Measurements from ENCODE around the gene MEF2B.
A peak's percentile ranks its signal among the peaks of the same experiment; 100 is the strongest.
"Not testable (repeated sequence)": the region's sequence is repeated elsewhere in the genome, so short reads cannot be mapped to it uniquely, and the experiment has no call there.

MEF2B gene

GRCh38 chr19:19102566-19102965 is 67.5 kb downstream of the MEF2B start:
- H3K36me3 ChIP-seq (ENCODE audit: control insufficient read depth in 2 of 2, insufficient read depth in 1 of 2, low read length in 2 of 2); POLR2A ChIA-PET; H3K27ac ChIP-seq (ENCODE audit: extremely low read depth, low read depth, low read length); H3K4me3 ChIP-seq (ENCODE audit: low read depth, low read length); H3K9me3 ChIP-seq (ENCODE audit: control insufficient read depth, insufficient read depth, low read depth, low read length); H3K4me1 ChIP-seq (ENCODE audit: control insufficient read depth, insufficient read depth, low read length); CTCF ChIA-PET: not testable (repeated sequence)
- TF ChIP-seq ZNF510 (tag by site-specific recombination; IDR thresholded peaks at IDR 0.05; ENCODE audit: insufficient replicate concordance): peak; percentile 47
- peak; percentile 67 for TF ChIP-seq ZNF555 (tag by site-specific recombination; conservative IDR thresholded peaks at IDR 0.05)
- TF ChIP-seq ZNF354C (tag by site-specific recombination; IDR thresholded peaks at IDR 0.05; ENCODE audit: borderline replicate concordance, low read depth): 0 out of 2 replicates have a peak, but pooled peaks have one; percentile 26
- TF ChIP-seq, protein P1, sequence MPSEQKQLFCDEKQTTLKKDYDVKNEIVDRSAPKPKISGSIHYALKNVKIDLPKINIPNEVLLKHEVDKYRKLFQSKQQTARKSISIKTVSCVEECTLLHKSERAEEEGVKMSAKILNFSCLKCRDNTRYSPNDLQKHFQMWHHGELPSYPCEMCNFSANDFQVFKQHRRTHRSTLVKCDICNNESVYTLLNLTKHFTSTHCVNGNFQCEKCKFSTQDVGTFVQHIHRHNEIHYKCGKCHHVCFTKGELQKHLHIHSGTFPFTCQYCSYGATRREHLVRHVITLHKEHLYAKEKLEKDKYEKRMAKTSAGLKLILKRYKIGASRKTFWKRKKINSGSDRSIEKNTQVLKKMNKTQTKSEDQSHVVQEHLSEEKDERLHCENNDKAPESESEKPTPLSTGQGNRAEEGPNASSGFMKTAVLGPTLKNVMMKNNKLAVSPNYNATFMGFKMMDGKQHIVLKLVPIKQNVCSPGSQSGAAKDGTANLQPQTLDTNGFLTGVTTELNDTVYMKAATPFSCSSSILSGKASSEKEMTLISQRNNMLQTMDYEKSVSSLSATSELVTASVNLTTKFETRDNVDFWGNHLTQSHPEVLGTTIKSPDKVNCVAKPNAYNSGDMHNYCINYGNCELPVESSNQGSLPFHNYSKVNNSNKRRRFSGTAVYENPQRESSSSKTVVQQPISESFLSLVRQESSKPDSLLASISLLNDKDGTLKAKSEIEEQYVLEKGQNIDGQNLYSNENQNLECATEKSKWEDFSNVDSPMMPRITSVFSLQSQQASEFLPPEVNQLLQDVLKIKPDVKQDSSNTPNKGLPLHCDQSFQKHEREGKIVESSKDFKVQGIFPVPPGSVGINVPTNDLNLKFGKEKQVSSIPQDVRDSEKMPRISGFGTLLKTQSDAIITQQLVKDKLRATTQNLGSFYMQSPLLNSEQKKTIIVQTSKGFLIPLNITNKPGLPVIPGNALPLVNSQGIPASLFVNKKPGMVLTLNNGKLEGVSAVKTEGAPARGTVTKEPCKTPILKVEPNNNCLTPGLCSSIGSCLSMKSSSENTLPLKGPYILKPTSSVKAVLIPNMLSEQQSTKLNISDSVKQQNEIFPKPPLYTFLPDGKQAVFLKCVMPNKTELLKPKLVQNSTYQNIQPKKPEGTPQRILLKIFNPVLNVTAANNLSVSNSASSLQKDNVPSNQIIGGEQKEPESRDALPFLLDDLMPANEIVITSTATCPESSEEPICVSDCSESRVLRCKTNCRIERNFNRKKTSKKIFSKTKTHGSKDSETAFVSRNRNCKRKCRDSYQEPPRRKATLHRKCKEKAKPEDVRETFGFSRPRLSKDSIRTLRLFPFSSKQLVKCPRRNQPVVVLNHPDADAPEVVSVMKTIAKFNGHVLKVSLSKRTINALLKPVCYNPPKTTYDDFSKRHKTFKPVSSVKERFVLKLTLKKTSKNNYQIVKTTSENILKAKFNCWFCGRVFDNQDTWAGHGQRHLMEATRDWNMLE (tag by site-specific recombination; conservative IDR thresholded peaks at IDR 0.05; ENCODE audit: low read depth): peak; percentile 89
- TF ChIP-seq ZNF292 (tag by site-specific recombination; IDR thresholded peaks at IDR 0.05; ENCODE audit: borderline replicate concordance, low read depth): peak; percentile 54; the same call in 1 of the 2 replicates
- TF ChIP-seq ZXDB (tag by site-specific recombination; IDR thresholded peaks at IDR 0.05): 0 out of 2 replicates have a peak, but pooled peaks have one; percentile 27
- peak; percentile 43; the same call in 1 of the 2 replicates for TF ChIP-seq KLF7 (tag by site-specific recombination; IDR thresholded peaks at IDR 0.05; ENCODE audit: borderline replicate concordance)
- 0 out of 2 replicates have a peak, but pooled peaks have one; percentile 65 for TF ChIP-seq ZNF266 (tag by site-specific recombination; IDR thresholded peaks at IDR 0.05; ENCODE audit: low read depth)
- TF ChIP-seq ZNF140 (tag by site-specific recombination; IDR thresholded peaks at IDR 0.05): peak; percentile 50; the same call in 1 of the 2 replicates
- TF ChIP-seq ZNF623 (tag by site-specific recombination; IDR thresholded peaks at IDR 0.05): peak; percentile 70
- TF ChIP-seq ZNF664 (tag by site-specific recombination; IDR thresholded peaks at IDR 0.05): 0 out of 2 replicates have a peak, but pooled peaks have one; percentile 18
- TF ChIP-seq REST (tag by site-specific recombination; IDR thresholded peaks at IDR 0.05): peak; percentile 53; the same call in 1 of the 2 replicates
- TF ChIP-seq ZNF560 (tag by site-specific recombination; IDR thresholded peaks at IDR 0.05; ENCODE audit: borderline replicate concordance): peak; percentile 46; the same call in 1 of the 2 replicates
- peak; percentile 72 for TF ChIP-seq ZBTB8A (tag by site-specific recombination; IDR thresholded peaks at IDR 0.05)
- TF ChIP-seq ZNF394 (tag by site-specific recombination; IDR thresholded peaks at IDR 0.05; ENCODE audit: borderline replicate concordance): peak; percentile 94
- peak; percentile 47 for TF ChIP-seq ZNF529 (tag by site-specific recombination; IDR thresholded peaks at IDR 0.05; ENCODE audit: insufficient replicate concordance)
- peak; percentile 22; the same call in 1 of the 2 replicates for TF ChIP-seq ZNF433 (tag by site-specific recombination; IDR thresholded peaks at IDR 0.05; ENCODE audit: low read depth)
- TF ChIP-seq ZNF654 (tag by site-specific recombination; IDR thresholded peaks at IDR 0.05; ENCODE audit: low read depth): peak; percentile 25; the same call in 1 of the 2 replicates
- TF ChIP-seq, protein P2, sequence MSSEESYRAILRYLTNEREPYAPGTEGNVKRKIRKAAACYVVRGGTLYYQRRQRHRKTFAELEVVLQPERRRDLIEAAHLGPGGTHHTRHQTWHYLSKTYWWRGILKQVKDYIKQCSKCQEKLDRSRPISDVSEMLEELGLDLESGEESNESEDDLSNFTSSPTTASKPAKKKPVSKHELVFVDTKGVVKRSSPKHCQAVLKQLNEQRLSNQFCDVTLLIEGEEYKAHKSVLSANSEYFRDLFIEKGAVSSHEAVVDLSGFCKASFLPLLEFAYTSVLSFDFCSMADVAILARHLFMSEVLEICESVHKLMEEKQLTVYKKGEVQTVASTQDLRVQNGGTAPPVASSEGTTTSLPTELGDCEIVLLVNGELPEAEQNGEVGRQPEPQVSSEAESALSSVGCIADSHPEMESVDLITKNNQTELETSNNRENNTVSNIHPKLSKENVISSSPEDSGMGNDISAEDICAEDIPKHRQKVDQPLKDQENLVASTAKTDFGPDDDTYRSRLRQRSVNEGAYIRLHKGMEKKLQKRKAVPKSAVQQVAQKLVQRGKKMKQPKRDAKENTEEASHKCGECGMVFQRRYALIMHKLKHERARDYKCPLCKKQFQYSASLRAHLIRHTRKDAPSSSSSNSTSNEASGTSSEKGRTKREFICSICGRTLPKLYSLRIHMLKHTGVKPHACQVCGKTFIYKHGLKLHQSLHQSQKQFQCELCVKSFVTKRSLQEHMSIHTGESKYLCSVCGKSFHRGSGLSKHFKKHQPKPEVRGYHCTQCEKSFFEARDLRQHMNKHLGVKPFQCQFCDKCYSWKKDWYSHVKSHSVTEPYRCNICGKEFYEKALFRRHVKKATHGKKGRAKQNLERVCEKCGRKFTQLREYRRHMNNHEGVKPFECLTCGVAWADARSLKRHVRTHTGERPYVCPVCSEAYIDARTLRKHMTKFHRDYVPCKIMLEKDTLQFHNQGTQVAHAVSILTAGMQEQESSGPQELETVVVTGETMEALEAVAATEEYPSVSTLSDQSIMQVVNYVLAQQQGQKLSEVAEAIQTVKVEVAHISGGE (tag by site-specific recombination; conservative IDR thresholded peaks at IDR 0.05; ENCODE audit: low read depth): peak; percentile 74
- TF ChIP-seq ZNF426 (tag by site-specific recombination; IDR thresholded peaks at IDR 0.05): peak; percentile 83
- peak; percentile 60; the same call in 1 of the 2 replicates for TF ChIP-seq ZNF202 (tag by site-specific recombination; IDR thresholded peaks at IDR 0.05; ENCODE audit: borderline replicate concordance)

Data from HEK293 (cell line).